H1 (cell line): ENCODE measurements around the gene ZDHHC24. TPM values are rescaled to one million over a fixed set of nuclear protein-coding genes. Genes with fewer than 3 reads are reported as not detected.

Experiments
- CTCF ChIA-PET: fragments of 300-600 bp; sonication (Branson Sonifier 250); formaldehyde crosslinking; loops from one replicate; lab custom pipeline; 2021; ENCODE audit not compliant: partially characterized antibody; lab: Charles Lee
- POLR2A ChIA-PET: fragments of 300-600 bp; sonication (Branson Sonifier 250); formaldehyde crosslinking; loops from one replicate; lab custom pipeline; 2021; ENCODE audit warnings: inconsistent platforms; ENCODE audit not compliant: partially characterized antibody; lab: Charles Lee
- DNase-seq, 2 experiments: peaks; one replicate each; pipeline versions ENCODE4 v3.0.0 to v3.0.0-alpha.2; 2010 to 2022; ENCODE audit warnings: low spot score in 2 of 2, low read depth in 1 of 2, mixed read lengths in 1 of 2
- FAIRE-seq: peaks from 2 replicates; lab custom pipeline; 2011; peaks lifted over from hg19 to GRCh38; lab: Jason Lieb, UNC
- H2AFZ ChIP-seq: 2 replicates; pipeline ENCODE4 v1.8.1; 2012; ENCODE audit warnings: low read length, inconsistent platforms
- H2AK5ac ChIP-seq: 2 replicates; pipeline ENCODE4 v1.6.1; 2013; ENCODE audit warnings: low read depth, low read length
- H2BK120ac ChIP-seq: replicated peaks from 2 replicates; pipeline ENCODE3; 2013; ENCODE audit warnings: low read depth, low read length, inconsistent platforms
- H2BK12ac ChIP-seq: 2 replicates; pipeline ENCODE4 v1.6.1; 2013; ENCODE audit warnings: low read depth, low read length
- H2BK15ac ChIP-seq: 2 replicates; pipeline ENCODE4 v1.6.1; 2013; ENCODE audit warnings: low read length
- H2BK20ac ChIP-seq: 2 replicates; pipeline ENCODE4 v1.6.1; 2013; ENCODE audit warnings: low read length
- H2BK5ac ChIP-seq: 2 replicates; pipeline ENCODE4 v1.6.1; 2013; ENCODE audit warnings: low read depth, low read length
- H3K14ac ChIP-seq: 2 replicates; pipeline ENCODE4 v1.6.1; 2013; ENCODE audit warnings: inconsistent platforms; ENCODE audit not compliant: insufficient read length
- H3K18ac ChIP-seq: 2 replicates; pipeline ENCODE4 v1.6.1; 2013; ENCODE audit warnings: low read length; ENCODE audit errors: extremely low read depth
- H3K23ac ChIP-seq: 2 replicates; pipeline ENCODE4 v1.6.1; 2013; ENCODE audit warnings: inconsistent platforms; ENCODE audit not compliant: insufficient read length
- H3K23me2 ChIP-seq: 2 replicates; pipeline ENCODE4 v1.6.1; 2013; ENCODE audit warnings: low read depth, low read length
- H3K27ac ChIP-seq: 2 replicates; pipeline ENCODE4 v1.6.1; 2011; ENCODE audit warnings: low read depth, low read length, inconsistent platforms
- H3K27me3 ChIP-seq, 4 experiments: replicated peaks in 1 of 4; 1 replicate in 1 of 4; 2 replicates in 3 of 4; pipeline versions ENCODE4 v1.6.1 to v1.8.1; 2011 to 2013; ENCODE audit warnings: low read length in 3 of 4, mild to moderate bottlenecking in 3 of 4, inconsistent platforms in 2 of 4, mixed read lengths in 2 of 4, moderate library complexity in 1 of 4; ENCODE audit not compliant: control insufficient read depth in 3 of 4, insufficient read depth in 3 of 4; ENCODE audit errors: extremely low read depth in 1 of 4
- H3K36me3 ChIP-seq, 4 experiments: 2 replicates each; pipeline versions ENCODE4 v1.6.1 to v1.8.1; 2011 to 2013; ENCODE audit warnings: mild to moderate bottlenecking in 4 of 4, low read length in 3 of 4, moderate library complexity in 2 of 4, control low read depth in 1 of 4, inconsistent platforms in 1 of 4; ENCODE audit not compliant: insufficient read depth in 4 of 4, control insufficient read depth in 2 of 4
- H3K4ac ChIP-seq: replicated peaks from 2 replicates; pipeline ENCODE3; 2013; ENCODE audit warnings: low read length, low read depth, mixed read lengths, inconsistent platforms; ENCODE audit not compliant: insufficient read length
- H3K4me1 ChIP-seq, 4 experiments: replicated peaks in 1 of 4; 1 replicate in 1 of 4; 2 replicates in 3 of 4; pipeline versions ENCODE4 v1.6.1 to v1.8.1; 2011 to 2013; ENCODE audit warnings: low read length in 3 of 4, inconsistent platforms in 2 of 4, mixed read lengths in 1 of 4; ENCODE audit not compliant: insufficient read depth in 4 of 4, control insufficient read depth in 3 of 4
- H3K4me2 ChIP-seq, 2 experiments: 2 replicates each; pipeline versions ENCODE4 v1.6.1 to v1.8.1; 2011 to 2013; ENCODE audit warnings: low read depth in 2 of 2, low read length in 2 of 2, control low read depth in 1 of 2, inconsistent platforms in 1 of 2, mild to moderate bottlenecking in 1 of 2; ENCODE audit not compliant: insufficient read depth in 1 of 2
- H3K4me3 ChIP-seq, 4 experiments: fragments of 200-600, 300-600 bp in 1 of 4; sonication (generic), shearing (Covaris generic), sonication (Bioruptor Twin) in 1 of 4; 2 replicates each; pipeline versions ENCODE4 v1.5.1 to v1.8.1; 2011 to 2016; ENCODE audit warnings: low read length in 4 of 4, low read depth in 3 of 4, control low read depth in 2 of 4, inconsistent platforms in 2 of 4, mild to moderate bottlenecking in 2 of 4, mixed read lengths in 1 of 4, moderate library complexity in 1 of 4; ENCODE audit not compliant: insufficient read depth in 2 of 4; ENCODE audit errors: extremely low read depth in 1 of 4
- H3K56ac ChIP-seq: replicated peaks from 2 replicates; pipeline ENCODE3; 2013; ENCODE audit warnings: low read depth, mild to moderate bottlenecking, mixed read lengths, low read length, inconsistent platforms; ENCODE audit not compliant: insufficient read length
- H3K79me1 ChIP-seq: 2 replicates; pipeline ENCODE4 v1.6.1; 2013; ENCODE audit warnings: low read depth, low read length, control low read depth
- H3K79me2 ChIP-seq, 2 experiments: 2 replicates each; pipeline versions ENCODE4 v1.6.1 to v1.8.1; 2012 to 2013; ENCODE audit warnings: low read length in 2 of 2, mild to moderate bottlenecking in 2 of 2, inconsistent platforms in 1 of 2; ENCODE audit not compliant: insufficient read depth in 2 of 2, control insufficient read depth in 1 of 2
- H3K9ac ChIP-seq, 4 experiments: replicated peaks in 1 of 4; 1 replicate in 1 of 4; 2 replicates in 3 of 4; pipeline versions ENCODE4 v1.6.1 to v1.8.1; 2011 to 2013; ENCODE audit warnings: low read depth in 3 of 4, low read length in 3 of 4, control low read depth in 2 of 4, mild to moderate bottlenecking in 2 of 4, moderate library complexity in 2 of 4, inconsistent platforms in 1 of 4; ENCODE audit errors: extremely low read depth in 1 of 4
- H3K9me3 ChIP-seq, 2 experiments: 2 replicates each; pipeline versions ENCODE4 v1.6.1 to v1.8.1; 2012 to 2013; ENCODE audit warnings: mild to moderate bottlenecking in 2 of 2, moderate library complexity in 2 of 2, control low read depth in 1 of 2, inconsistent platforms in 1 of 2, low read depth in 1 of 2, low read length in 1 of 2, mixed read lengths in 1 of 2; ENCODE audit not compliant: insufficient read depth in 2 of 2
- H4K20me1 ChIP-seq, 2 experiments: replicated peaks in 1 of 2; 2 replicates each; pipeline versions ENCODE3 to v1.8.1; 2011 to 2013; ENCODE audit warnings: inconsistent platforms in 2 of 2, low read length in 2 of 2, mild to moderate bottlenecking in 1 of 2; ENCODE audit not compliant: insufficient read depth in 2 of 2, control insufficient read depth in 1 of 2
- H4K5ac ChIP-seq: 2 replicates; pipeline ENCODE4 v1.6.1; 2013; ENCODE audit warnings: low read length, low read depth, mixed read lengths, inconsistent platforms; ENCODE audit not compliant: insufficient read length
- H4K8ac ChIP-seq: 2 replicates; pipeline ENCODE4 v1.8.0; 2013; ENCODE audit warnings: mild to moderate bottlenecking, moderate library complexity, low read length, inconsistent platforms; ENCODE audit not compliant: insufficient read depth; ENCODE audit errors: extremely low read depth
- H4K91ac ChIP-seq: replicated peaks from 2 replicates; pipeline ENCODE3; 2013; ENCODE audit warnings: low read length, mixed read lengths, inconsistent platforms; ENCODE audit not compliant: insufficient read length
- ASH2L ChIP-seq: fragments of 200-600, 300-600 bp; sonication (generic); IDR thresholded peaks from one replicate; pipeline ENCODE4 v1.7.1; 2017; ENCODE audit warnings: low read length
- JUN ChIP-seq: IDR thresholded peaks from 2 replicates; pipeline ENCODE4 v1.6.1; 2011; ENCODE audit warnings: low read depth, mild to moderate bottlenecking, improper control_type of control experiment, low read length
- KDM1A ChIP-seq: fragments of 200-600, 300-600 bp; sonication (generic); IDR thresholded peaks from 2 replicates; pipeline ENCODE4 v1.7.1; 2016; ENCODE audit warnings: mild to moderate bottlenecking, low read length, borderline replicate concordance
- POLR2A ChIP-seq, 2 experiments: IDR thresholded peaks; 1 replicate in 1 of 2; 2 replicates in 1 of 2; pipeline ENCODE4 v1.6.1; 2011; ENCODE audit warnings: low read depth in 2 of 2, low read length in 2 of 2, mild to moderate bottlenecking in 2 of 2; ENCODE audit errors: control extremely low read depth in 1 of 2
- POU5F1 ChIP-seq: IDR thresholded peaks from 2 replicates; pipeline ENCODE4 v1.6.1; 2011; ENCODE audit warnings: low read depth, mild to moderate bottlenecking, low read length, moderate library complexity
- RXRA ChIP-seq: IDR thresholded peaks from 2 replicates; pipeline ENCODE4 v1.6.1; 2011; ENCODE audit warnings: low read depth, mild to moderate bottlenecking, low read length, moderate library complexity; ENCODE audit not compliant: insufficient read depth
- SP4 ChIP-seq: IDR thresholded peaks from 2 replicates; pipeline ENCODE4 v1.6.1; 2012; ENCODE audit warnings: low read length, inconsistent platforms
- TCF12 ChIP-seq: IDR thresholded peaks from 2 replicates; pipeline ENCODE4 v1.6.1; 2011; ENCODE audit warnings: low read depth, mild to moderate bottlenecking, low read length
- WGBS, 2 experiments: shearing (Covaris generic) in 1 of 2; methylation state at CpG; one replicate each; pipeline versions ENCODE4 v1.1.6 to v1.1.7; 2013 to 2015; ENCODE audit warnings: low lambda C conversion rate in 2 of 2, mixed read lengths in 2 of 2, inconsistent platforms in 1 of 2, low coverage in 1 of 2, missing lambda C conversion rate in 1 of 2; ENCODE audit not compliant: insufficient replicate concordance in 2 of 2, insufficient coverage in 1 of 2, insufficient read length in 1 of 2; ENCODE audit errors: extremely low coverage in 1 of 2, missing lambda C conversion rate in 1 of 2; 5-methylcytosine and 5-hydroxymethylcytosine counted together
- polyA plus RNA-seq, 7 experiments: library from polyadenylated mRNA; depleted of rRNA in 3 of 7; stranded (reverse) in 5 of 7; unstranded in 2 of 7; fragments of >200 nt in 5 of 7; fragments of 200-250 nt in 2 of 7; gene quantifications; 1 replicate in 5 of 7; 2 replicates in 1 of 7; 4 replicates in 1 of 7; pipeline versions ENCODE4 v1.2.1 to v1.2.3, GENCODE V29; 2011 to 2013; ENCODE audit warnings: missing spikeins in 2 of 7, mixed read lengths in 2 of 7
- total RNA-seq: library from RNA; stranded (reverse); fragmentation: NEBNext Ultra II Directional; extraction: Animal tissue kit (Norgen Biotek cat#: 25700); gene quantifications from 2 replicates; pipeline ENCODE4 v1.2.1, GENCODE V29; 2021

The ZDHHC24 gene
- total and polyA plus RNA-seq, 2 of the 8 experiments (the other 6 are each of a cell fraction or from before 2014, with no cell fraction given), result 8.4 to 9.7 TPM

DNA sequence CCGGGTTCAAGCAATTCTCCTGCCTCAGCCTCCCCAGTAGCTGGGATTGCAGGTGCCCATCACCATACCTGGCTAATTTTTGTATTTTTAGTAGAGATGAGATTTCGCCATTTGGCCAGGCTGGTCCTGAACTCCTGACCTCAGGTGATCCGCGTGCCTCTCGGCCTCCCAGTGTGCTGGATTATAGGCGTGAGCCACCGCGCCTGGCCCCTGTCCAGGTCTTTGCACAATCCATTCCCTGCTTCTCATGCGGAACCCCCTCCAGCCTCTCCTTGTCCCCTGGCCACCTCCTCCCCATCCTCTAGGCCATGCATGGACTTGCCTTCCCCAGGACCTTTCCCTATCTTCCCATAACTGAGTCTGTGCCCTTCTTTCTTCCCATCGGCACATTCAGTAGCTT is 56.9 kb downstream of the ZDHHC24 start:
- Histone ChIP-seq H3K79me2 (no peaks in the 10 kb centered on the region), H3K4me2 (no peak overlapping the region), H4K8ac (no peak overlapping the region), H3K36me3 (peaks cover 0 to 18% (median 8%) of the 10 kb centered on the region in 4 experiments; a peak in 4 of 8 replicates), H3K9ac (no peak overlapping the region), H3K23me2 (no peaks in the 10 kb centered on the region), H2BK120ac (no peak overlapping the region)
- POLR2A ChIA-PET, result interaction anchor here (4.6 kb wide), 1 partner anchor 9 kb away, joined by 37 read pairs; the partner anchor contains the start of gene DPP3
- WGBS, 2 experiments, result 95% methylated on average over 10 of the region's 10 CpGs; no CpG with 5 or more reads in 1 of the 2 experiments
- no peak for TF ChIP-seq RXRA
- no peak for TF ChIP-seq POU5F1
- no peak for TF ChIP-seq SP4
- TF ChIP-seq ASH2L, result no peak
- TF ChIP-seq KDM1A, result no peak
- no peak for TF ChIP-seq JUN
- no peak for TF ChIP-seq POLR2A (IDR thresholded peaks at IDR 0.05; ENCODE audit: control extremely low read depth in 1 of 2, low read depth in 2 of 2, low read length in 2 of 2)
- no peak for TF ChIP-seq TCF12
- TF ChIP-seq, all 59 proteins: peak for 0
- no peaks in the 10 kb centered on the region for H3K27me3 ChIP-seq
- FAIRE-seq, result no peak
- no peak overlapping the region for H4K91ac ChIP-seq
- peaks cover 0 to 12% (median 5%) of the 10 kb centered on the region in 4 experiments; a peak in 4 of 7 replicates for H3K4me1 ChIP-seq
- no peak overlapping the region for H2AK5ac ChIP-seq
- H3K27ac ChIP-seq, result no peak overlapping the region
- H2BK12ac ChIP-seq, result no peak overlapping the region
- no peak overlapping the region for H2BK20ac ChIP-seq
- H3K18ac ChIP-seq, result no peak overlapping the region
- H3K9me3 ChIP-seq, result no peaks in the 10 kb centered on the region
- H3K4ac ChIP-seq, result no peak overlapping the region
- no peak for DNase-seq
- H3K79me1 ChIP-seq, result no peaks in the 10 kb centered on the region
- no peak overlapping the region for H2AFZ ChIP-seq
- no peak overlapping the region for H2BK15ac ChIP-seq
- no peak overlapping the region for H3K23ac ChIP-seq
- H4K20me1 ChIP-seq, result peaks cover 0 to 2% of the 10 kb centered on the region in 2 experiments
- no peak overlapping the region; the same call in 1 of the 2 replicates for H2BK5ac ChIP-seq
- no peak overlapping the region for H3K4me3 ChIP-seq
- H4K5ac ChIP-seq, result no peak overlapping the region
- no peak overlapping the region for H3K14ac ChIP-seq
- CTCF ChIA-PET, result interaction anchor here (0.6 to 4.5 kb wide), 6 partner anchors 8 to 344 kb away, joined by 3 to 23 read pairs (median 4); partner anchors contain the start of gene DPP3
- H3K56ac ChIP-seq, result no peak overlapping the region
